Stomach smooth muscle (tissue), 2 donors: Measurements from ENCODE around the gene TRAFD1.

Experiments used
- H3K27ac ChIP-seq: one replicate; pipeline ENCODE4 v1.7.0; 2013; ENCODE audit warnings: mild to moderate bottlenecking, low read length, inconsistent platforms
- H3K27me3 ChIP-seq, 2 donors: one replicate each; pipeline ENCODE4 v1.7.0; 2013; ENCODE audit warnings: low read length in 2 of 2; ENCODE audit not compliant: insufficient read depth in 2 of 2, control insufficient read depth in 1 of 2
- H3K36me3 ChIP-seq, 2 donors: one replicate each; pipeline ENCODE4 v1.7.0; 2013; ENCODE audit warnings: low read length in 2 of 2; ENCODE audit not compliant: control insufficient read depth in 2 of 2, insufficient read depth in 2 of 2
- H3K4me1 ChIP-seq: one replicate; pipeline ENCODE4 v1.7.0; 2013; ENCODE audit warnings: low read length; ENCODE audit not compliant: control insufficient read depth, insufficient read depth
- H3K4me3 ChIP-seq, 2 donors: one replicate each; pipeline ENCODE4 v1.7.0; 2013; ENCODE audit warnings: low read length in 2 of 2
- H3K9ac ChIP-seq, 2 donors: one replicate each; pipeline ENCODE4 v1.7.0; 2013; ENCODE audit warnings: low read length in 2 of 2, mild to moderate bottlenecking in 1 of 2
- H3K9me3 ChIP-seq, 2 donors: one replicate each; pipeline ENCODE4 v1.7.0; 2013; ENCODE audit warnings: low read length in 2 of 2; ENCODE audit not compliant: control insufficient read depth in 2 of 2
- donor health status: healthy.
- donor health status: Pancreatic carcinoma.

TRAFD1 gene

DNA sequence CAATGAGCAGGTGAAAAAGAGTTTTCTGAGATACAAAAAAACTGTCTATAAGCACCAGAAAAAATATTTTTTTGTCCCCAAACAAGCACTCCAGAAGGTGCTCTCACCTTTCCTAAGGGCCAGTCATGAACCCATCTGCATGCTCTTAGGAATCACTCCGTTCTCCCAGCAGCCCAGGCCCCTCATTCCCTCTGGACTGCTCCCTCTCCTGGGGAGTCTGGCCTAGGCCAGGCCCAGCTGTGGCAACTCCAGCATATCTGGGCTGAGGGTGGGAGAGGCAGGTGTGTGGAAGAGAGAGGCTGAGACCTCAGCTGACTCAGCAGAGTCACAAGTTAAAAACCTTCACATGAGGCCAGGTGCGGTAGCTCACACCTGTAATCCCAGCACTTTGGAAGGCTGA, 54.6 kb downstream of the TRAFD1 start:
- Histone ChIP-seq H3K9ac (no peak overlapping the region), H3K36me3 (peaks cover 47 to 54% of the 10 kb centered on the region in 2 donors), H3K27me3 (no peaks in the 10 kb centered on the region), H3K4me3 (no peak overlapping the region), H3K9me3 (no peaks in the 10 kb centered on the region), H3K27ac (no peak overlapping the region), H3K4me1 (no peaks in the 10 kb centered on the region)

- H3K27ac ChIP-seq: no peak overlapping the region
- peaks cover 45 to 56% of the 10 kb centered on the region in 2 donors for H3K36me3 ChIP-seq
- H3K4me1 ChIP-seq: no peaks in the 10 kb centered on the region
- H3K9ac ChIP-seq: no peak overlapping the region
- no peak overlapping the region for H3K4me3 ChIP-seq
- H3K27me3 ChIP-seq: no peaks in the 10 kb centered on the region
- no peaks in the 10 kb centered on the region for H3K9me3 ChIP-seq
Measured at GRCh38 chr12:112180422-112180821, 55.1 kb downstream of the TRAFD1 start.

DNA sequence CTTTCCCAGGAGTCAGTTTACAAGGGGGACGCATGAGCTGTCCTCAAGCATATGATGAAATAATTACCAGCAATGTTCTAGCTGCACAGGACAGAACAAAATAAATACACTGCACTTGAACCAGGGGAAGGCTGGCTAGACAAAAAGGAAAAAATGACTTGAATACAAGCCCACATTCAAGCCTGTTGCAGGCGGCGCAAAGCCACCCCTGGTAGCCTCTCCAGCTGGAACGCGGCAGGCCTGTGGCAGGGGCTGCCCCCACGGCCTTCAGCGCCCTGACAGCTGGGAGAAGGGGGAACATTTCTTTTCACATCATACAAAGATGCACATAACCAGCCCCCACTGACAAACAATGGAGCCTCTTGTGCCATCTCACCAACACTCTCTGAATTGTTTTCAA, 57.1 kb downstream of the TRAFD1 start:
- H3K4me1 ChIP-seq: no peaks in the 10 kb centered on the region
- H3K27me3 ChIP-seq: no peaks in the 10 kb centered on the region
- no peak overlapping the region for H3K9ac ChIP-seq
- no peak overlapping the region for H3K27ac ChIP-seq
- no peaks in the 10 kb centered on the region for H3K9me3 ChIP-seq
- H3K4me3 ChIP-seq: no peak overlapping the region
- H3K36me3 ChIP-seq: peaks cover 36 to 47% of the 10 kb centered on the region in 2 donors

- H3K27ac ChIP-seq: no peak overlapping the region
- H3K27me3 ChIP-seq: no peaks in the 10 kb centered on the region
- H3K9ac ChIP-seq: no peak overlapping the region
- H3K9me3 ChIP-seq: no peaks in the 10 kb centered on the region
- no peaks in the 10 kb centered on the region for H3K4me1 ChIP-seq
- no peak overlapping the region for H3K4me3 ChIP-seq
- H3K36me3 ChIP-seq: peaks cover 34 to 48% of the 10 kb centered on the region in 2 donors
Measured at GRCh38 chr12:112183141-112184021, 58.0 kb downstream of the TRAFD1 start.

DNA sequence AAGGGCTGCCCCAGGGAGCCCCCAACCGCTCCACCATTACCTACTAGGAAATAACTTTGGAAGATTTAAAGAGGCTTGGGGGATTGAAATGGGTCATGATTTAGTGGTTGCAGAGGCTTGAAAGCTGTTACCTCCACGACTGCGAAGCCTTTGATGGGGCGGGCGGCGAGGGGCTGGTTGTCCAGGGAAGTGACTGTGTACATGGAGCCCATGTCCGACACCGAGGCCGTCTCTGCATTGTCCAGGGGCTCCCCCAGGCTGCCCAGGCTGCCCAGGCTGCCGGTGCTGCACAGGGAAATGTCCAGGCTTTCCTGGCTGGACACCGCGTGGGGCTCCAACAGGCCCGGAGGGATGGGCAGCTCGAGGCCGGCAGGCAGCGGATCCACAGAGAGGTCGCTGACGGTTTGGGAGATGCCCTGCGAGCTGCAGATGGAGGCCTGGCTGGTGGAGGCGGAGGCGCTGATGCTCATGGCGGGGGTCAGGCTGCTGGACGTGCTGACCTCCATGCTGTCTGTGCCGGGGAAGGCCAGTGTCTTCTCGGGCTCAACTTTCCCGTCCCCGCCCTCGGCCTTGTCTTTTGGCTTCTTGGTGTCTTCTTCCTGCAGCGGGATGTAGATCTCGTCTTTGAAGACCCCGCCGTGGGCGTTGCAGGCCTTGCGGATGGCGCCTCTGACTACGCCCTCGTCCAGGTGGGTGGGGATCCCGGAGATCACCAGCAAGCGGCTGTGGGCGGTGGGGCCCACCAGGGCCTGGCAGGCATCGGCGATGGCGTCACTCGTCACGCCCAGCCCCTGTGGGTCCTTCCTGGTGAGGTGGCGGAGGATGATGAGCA, 58.9 kb downstream of the TRAFD1 start:
- no peak overlapping the region for H3K27ac ChIP-seq
- H3K27me3 ChIP-seq: no peaks in the 10 kb centered on the region
- peaks cover 32 to 44% of the 10 kb centered on the region in 2 donors for H3K36me3 ChIP-seq
- H3K4me1 ChIP-seq: no peaks in the 10 kb centered on the region
- no peak overlapping the region for H3K4me3 ChIP-seq
- no peaks in the 10 kb centered on the region for H3K9me3 ChIP-seq
- H3K9ac ChIP-seq: no peak overlapping the region

DNA sequence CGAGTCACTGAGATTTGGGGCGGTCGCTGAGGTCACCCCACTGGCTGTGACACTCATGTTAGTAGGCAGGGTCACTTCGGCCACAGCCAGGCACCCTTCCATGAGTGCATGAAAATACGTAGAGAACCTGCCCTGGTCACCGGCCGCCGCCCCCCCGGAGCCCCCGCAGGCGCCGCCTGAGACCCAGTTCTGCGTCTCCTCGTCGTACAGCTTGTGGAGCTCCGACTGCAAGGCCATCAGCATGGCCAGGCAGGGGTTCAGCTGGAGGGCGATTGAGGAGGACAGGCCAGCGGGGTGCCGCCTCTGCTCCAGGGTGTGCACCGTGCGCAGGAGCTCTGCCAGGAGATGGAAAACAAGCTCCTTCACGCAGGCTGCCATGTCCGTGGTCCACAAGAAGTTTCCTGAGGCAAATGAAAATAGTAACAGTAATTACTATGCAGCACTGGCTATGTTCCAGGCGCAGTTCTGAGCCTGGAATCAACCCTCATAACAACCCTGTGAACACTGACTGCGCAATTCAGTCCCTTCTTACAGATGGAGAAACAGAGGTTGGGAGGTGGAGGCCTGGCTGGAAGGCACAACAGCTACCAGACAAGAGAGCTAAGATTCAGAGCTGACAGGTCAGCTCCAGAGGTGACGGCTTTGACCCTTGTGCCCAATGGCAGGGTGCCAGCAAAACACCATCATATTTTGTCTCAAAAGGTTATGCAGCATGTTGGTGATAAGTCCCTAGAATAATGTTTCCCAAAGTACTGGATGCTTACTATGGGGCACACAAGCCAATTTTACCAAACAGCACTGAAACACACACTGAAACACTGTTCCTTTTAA, 59.9 kb downstream of the TRAFD1 start:
- H3K9ac ChIP-seq: no peak overlapping the region
- H3K9me3 ChIP-seq: no peaks in the 10 kb centered on the region
- peaks cover 28 to 41% of the 10 kb centered on the region in 2 donors for H3K36me3 ChIP-seq
- H3K27me3 ChIP-seq: no peaks in the 10 kb centered on the region
- H3K27ac ChIP-seq: no peak overlapping the region
- H3K4me3 ChIP-seq: no peak overlapping the region
- no peaks in the 10 kb centered on the region for H3K4me1 ChIP-seq

GRCh38 chr12:112188130-112188830, 62.9 kb downstream of the TRAFD1 start:
- H3K4me1 ChIP-seq: peaks cover 3% of the 10 kb centered on the region
- no peaks in the 10 kb centered on the region for H3K9me3 ChIP-seq
- H3K4me3 ChIP-seq: no peak overlapping the region
- H3K9ac ChIP-seq: no peak overlapping the region
- no peak overlapping the region for H3K27ac ChIP-seq
- H3K27me3 ChIP-seq: no peaks in the 10 kb centered on the region
- peaks cover 49 to 58% of the 10 kb centered on the region in 2 donors for H3K36me3 ChIP-seq

GRCh38 chr12:112190231-112191025, 65.1 kb downstream of the TRAFD1 start:
- Histone ChIP-seq H3K36me3 (peaks cover 56% of the 10 kb centered on the region in 2 donors), H3K9me3 (no peaks in the 10 kb centered on the region), H3K9ac (no peak overlapping the region), H3K27me3 (no peaks in the 10 kb centered on the region), H3K4me1 (peaks cover 3% of the 10 kb centered on the region), H3K4me3 (no peak overlapping the region), H3K27ac (no peak overlapping the region)

- no peak overlapping the region for H3K27ac ChIP-seq
- no peaks in the 10 kb centered on the region for H3K9me3 ChIP-seq
- no peaks in the 10 kb centered on the region for H3K27me3 ChIP-seq
- peaks cover 3% of the 10 kb centered on the region for H3K4me1 ChIP-seq
- no peak overlapping the region for H3K9ac ChIP-seq
- H3K4me3 ChIP-seq: no peak overlapping the region
- peaks cover 55 to 56% of the 10 kb centered on the region in 2 donors for H3K36me3 ChIP-seq
Measured at GRCh38 chr12:112191201-112191600, 65.8 kb downstream of the TRAFD1 start.
